K562 (cell line): Measurements from ENCODE around the gene DNAJC18. TPM values are rescaled to one million over a fixed set of nuclear protein-coding genes. Genes with fewer than 3 reads are reported as not detected.

ENCODE experiments used
- ADNP ChIP-seq: fragments of 200-800 bp; sonication (Bioruptor generic); IDR thresholded peaks from 2 replicates; pipeline ENCODE4 v1.6.1; 2016; ENCODE audit warnings: missing genetic modification characterization, missing compliant biosample characterization
- CTBP1 ChIP-seq: fragments of 450-650 bp; IDR thresholded peaks from 2 replicates; pipeline ENCODE4 v1.6.1; 2016; ENCODE audit warnings: borderline replicate concordance
- E2F4 ChIP-seq: sonication (generic); formaldehyde crosslinking; IDR thresholded peaks from 2 replicates; pipeline ENCODE4 v1.8.0; 2022; ENCODE audit warnings: mild to moderate bottlenecking, low read depth, missing genetic modification reagents
- ELF1 ChIP-seq: fragments of 200-800 bp; sonication (Bioruptor generic); IDR thresholded peaks from 2 replicates; pipeline ENCODE4 v1.6.1; 2016; ENCODE audit warnings: missing genetic modification characterization, missing compliant biosample characterization
- GTF2E2 ChIP-seq: fragments of 200-800 bp; sonication (Bioruptor generic); IDR thresholded peaks from 2 replicates; pipeline ENCODE4 v1.6.1; 2016; ENCODE audit warnings: missing genetic modification characterization, missing compliant biosample characterization
- HMG20A ChIP-seq: fragments of 450-650 bp; formaldehyde crosslinking; conservative IDR thresholded peaks from 2 replicates; pipeline ENCODE4 v1.4.0; 2020; ENCODE audit warnings: mild to moderate bottlenecking, mixed read lengths
- HNRNPUL1 ChIP-seq: fragments of 200-400 bp; formaldehyde crosslinking; IDR thresholded peaks from 2 replicates; pipeline ENCODE4 v1.6.1; 2017; ENCODE audit warnings: low read length
- MEF2D ChIP-seq: conservative IDR thresholded peaks from 2 replicates; pipeline ENCODE4 v1.6.1; 2016; ENCODE audit warnings: low read depth, missing genetic modification characterization, missing compliant biosample characterization
- POLR2AphosphoS5 ChIP-seq: IDR thresholded peaks from 2 replicates; pipeline ENCODE4 v1.6.1; 2011; ENCODE audit warnings: mild to moderate bottlenecking, low read depth, low read length, moderate library complexity; ENCODE audit not compliant: control insufficient read depth, insufficient read depth
- POLR3G ChIP-seq: IDR thresholded peaks from 2 replicates; pipeline ENCODE4 v1.6.1; 2011; ENCODE audit not compliant: insufficient read length, insufficient replicate concordance; ENCODE audit errors: extremely low read depth
- SAFB2 ChIP-seq: fragments of 200-400 bp; formaldehyde crosslinking; IDR thresholded peaks from 2 replicates; pipeline ENCODE4 v1.6.1; 2018; ENCODE audit warnings: borderline replicate concordance, low read length, low read depth, moderate library complexity; ENCODE audit not compliant: severe bottlenecking
- SMC3 ChIP-seq: conservative IDR thresholded peaks from 2 replicates; pipeline ENCODE4 v1.6.1; 2011; ENCODE audit warnings: low read depth, low read length, improper control_type of control experiment; ENCODE audit not compliant: insufficient read depth
- TARDBP ChIP-seq: fragments of 450-650 bp; IDR thresholded peaks from 2 replicates; pipeline ENCODE4 v1.6.1; 2016
- ZKSCAN1 ChIP-seq: fragments of 150-350 bp; IDR thresholded peaks from 2 replicates; pipeline ENCODE4 v1.6.1; 2016; ENCODE audit warnings: low read depth, low read length
- polyA plus RNA-seq, 8 experiments: library from polyadenylated mRNA; depleted of rRNA in 4 of 8; stranded (reverse) in 5 of 8; unstranded in 3 of 8; fragments of >200 nt; fragmentation: Nextera tagmentation in 2 of 8; fragmentation: Illumina TruSeq in 1 of 8; extraction: Ambion mirVana in 2 of 8; extraction: Trizol in 1 of 8; gene quantifications; 2 replicates each; pipeline versions ENCODE4 v1.2.1 to v1.2.3, GENCODE V29; 2011 to 2014; ENCODE audit warnings: inconsistent platforms in 1 of 8, missing spikeins in 1 of 8
- total RNA-seq, 7 experiments: library from RNA; depleted of rRNA in 6 of 7; stranded (reverse); fragments of >200 nt in 6 of 7; fragmentation: Illumina TruSeq in 2 of 7; extraction: Trizol in 2 of 7; gene quantifications; 2 replicates each; pipeline versions ENCODE4 v1.2.1 to v1.2.3, GENCODE V29; 2011 to 2021; ENCODE audit warnings: low replicate concordance in 1 of 7
- TF ChIP-seq, protein P1 (sequence below), 2 experiments: fragments of 450-650 bp; IDR thresholded peaks; 2 replicates each; pipeline ENCODE4 v1.6.1; 2018; ENCODE audit warnings: mild to moderate bottlenecking in 2 of 2, low read depth in 1 of 2; ENCODE audit not compliant: partially characterized antibody in 2 of 2
- TF ChIP-seq, protein P2 (sequence below): sonication (generic); formaldehyde crosslinking; IDR thresholded peaks from 2 replicates; pipeline ENCODE4 v1.8.1; 2023; ENCODE audit warnings: mild to moderate bottlenecking, missing genetic modification reagents

Gene DNAJC18
- total and polyA plus RNA-seq, 9 of the 15 experiments (the other 6 are each of a cell fraction or from before 2014, with no cell fraction given) = 1.5 to 13.3 (median 7.5) TPM

DNA sequence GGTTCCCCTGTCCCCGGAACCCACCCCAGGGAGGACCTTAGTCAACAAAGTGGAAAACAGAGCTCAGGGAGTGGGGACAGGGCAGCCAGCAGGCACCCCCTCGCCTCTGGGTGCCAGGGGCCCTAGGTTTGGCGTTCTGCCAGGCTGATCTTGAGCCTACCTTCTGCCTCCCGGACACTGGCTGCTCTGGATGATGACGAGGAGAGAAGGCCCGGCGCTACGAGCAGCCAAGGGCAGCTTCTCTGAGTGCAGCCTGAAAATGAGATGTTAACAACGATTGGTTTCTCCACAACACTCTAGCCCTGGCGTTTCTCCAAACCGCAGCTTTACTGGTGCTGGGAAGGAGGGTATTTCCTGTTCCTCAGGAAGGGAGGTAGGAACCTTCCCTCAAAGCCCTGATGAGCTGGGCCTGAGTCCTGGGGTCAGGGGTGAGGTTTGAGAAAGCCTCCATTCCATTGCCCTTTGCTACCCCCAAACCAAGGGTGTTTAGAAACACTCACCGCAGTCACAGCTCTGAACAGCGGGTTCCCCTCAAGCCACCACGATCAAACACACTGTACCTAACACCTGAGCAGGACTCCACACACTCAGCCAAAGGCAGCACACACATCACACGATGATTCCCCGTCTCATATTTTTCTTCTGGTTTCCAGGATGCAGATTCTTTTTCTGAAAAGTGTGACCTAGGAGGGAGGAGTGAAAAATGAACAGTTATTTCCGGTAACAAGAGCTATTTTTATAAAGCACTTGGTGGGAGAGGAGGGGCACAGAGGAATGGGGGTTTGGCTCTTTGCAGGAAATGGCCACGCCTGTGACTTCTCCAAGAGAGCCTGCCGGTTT is 42.9 kb upstream of the DNAJC18 start, which contains the start of gene STING1 (continued):
- TF ChIP-seq, protein P1, sequence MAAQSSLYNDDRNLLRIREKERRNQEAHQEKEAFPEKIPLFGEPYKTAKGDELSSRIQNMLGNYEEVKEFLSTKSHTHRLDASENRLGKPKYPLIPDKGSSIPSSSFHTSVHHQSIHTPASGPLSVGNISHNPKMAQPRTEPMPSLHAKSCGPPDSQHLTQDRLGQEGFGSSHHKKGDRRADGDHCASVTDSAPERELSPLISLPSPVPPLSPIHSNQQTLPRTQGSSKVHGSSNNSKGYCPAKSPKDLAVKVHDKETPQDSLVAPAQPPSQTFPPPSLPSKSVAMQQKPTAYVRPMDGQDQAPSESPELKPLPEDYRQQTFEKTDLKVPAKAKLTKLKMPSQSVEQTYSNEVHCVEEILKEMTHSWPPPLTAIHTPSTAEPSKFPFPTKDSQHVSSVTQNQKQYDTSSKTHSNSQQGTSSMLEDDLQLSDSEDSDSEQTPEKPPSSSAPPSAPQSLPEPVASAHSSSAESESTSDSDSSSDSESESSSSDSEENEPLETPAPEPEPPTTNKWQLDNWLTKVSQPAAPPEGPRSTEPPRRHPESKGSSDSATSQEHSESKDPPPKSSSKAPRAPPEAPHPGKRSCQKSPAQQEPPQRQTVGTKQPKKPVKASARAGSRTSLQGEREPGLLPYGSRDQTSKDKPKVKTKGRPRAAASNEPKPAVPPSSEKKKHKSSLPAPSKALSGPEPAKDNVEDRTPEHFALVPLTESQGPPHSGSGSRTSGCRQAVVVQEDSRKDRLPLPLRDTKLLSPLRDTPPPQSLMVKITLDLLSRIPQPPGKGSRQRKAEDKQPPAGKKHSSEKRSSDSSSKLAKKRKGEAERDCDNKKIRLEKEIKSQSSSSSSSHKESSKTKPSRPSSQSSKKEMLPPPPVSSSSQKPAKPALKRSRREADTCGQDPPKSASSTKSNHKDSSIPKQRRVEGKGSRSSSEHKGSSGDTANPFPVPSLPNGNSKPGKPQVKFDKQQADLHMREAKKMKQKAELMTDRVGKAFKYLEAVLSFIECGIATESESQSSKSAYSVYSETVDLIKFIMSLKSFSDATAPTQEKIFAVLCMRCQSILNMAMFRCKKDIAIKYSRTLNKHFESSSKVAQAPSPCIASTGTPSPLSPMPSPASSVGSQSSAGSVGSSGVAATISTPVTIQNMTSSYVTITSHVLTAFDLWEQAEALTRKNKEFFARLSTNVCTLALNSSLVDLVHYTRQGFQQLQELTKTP (IDR thresholded peaks at IDR 0.05; ENCODE audit: low read depth in 1 of 2, partially characterized antibody in 2 of 2) = peak; percentile 18 to 20
- TF ChIP-seq, protein P2, sequence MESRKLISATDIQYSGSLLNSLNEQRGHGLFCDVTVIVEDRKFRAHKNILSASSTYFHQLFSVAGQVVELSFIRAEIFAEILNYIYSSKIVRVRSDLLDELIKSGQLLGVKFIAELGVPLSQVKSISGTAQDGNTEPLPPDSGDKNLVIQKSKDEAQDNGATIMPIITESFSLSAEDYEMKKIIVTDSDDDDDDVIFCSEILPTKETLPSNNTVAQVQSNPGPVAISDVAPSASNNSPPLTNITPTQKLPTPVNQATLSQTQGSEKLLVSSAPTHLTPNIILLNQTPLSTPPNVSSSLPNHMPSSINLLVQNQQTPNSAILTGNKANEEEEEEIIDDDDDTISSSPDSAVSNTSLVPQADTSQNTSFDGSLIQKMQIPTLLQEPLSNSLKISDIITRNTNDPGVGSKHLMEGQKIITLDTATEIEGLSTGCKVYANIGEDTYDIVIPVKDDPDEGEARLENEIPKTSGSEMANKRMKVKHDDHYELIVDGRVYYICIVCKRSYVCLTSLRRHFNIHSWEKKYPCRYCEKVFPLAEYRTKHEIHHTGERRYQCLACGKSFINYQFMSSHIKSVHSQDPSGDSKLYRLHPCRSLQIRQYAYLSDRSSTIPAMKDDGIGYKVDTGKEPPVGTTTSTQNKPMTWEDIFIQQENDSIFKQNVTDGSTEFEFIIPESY = no peak
- TF ChIP-seq POLR2AphosphoS5 (peak; percentile 68), MEF2D (peak; percentile 77), CTBP1 (peak; percentile 68; the same call in 1 of the 2 replicates), ZKSCAN1 (peak; percentile 53; the same call in 1 of the 2 replicates), ELF1 (tag) (peak; percentile 66), SAFB2 (no peak), SMC3 (no peak), TARDBP (no peak), E2F4 (CRISPR knock-in tag) (no peak), HNRNPUL1 (no peak), POLR3G (no peak), HMG20A (CRISPR knock-in tag) (no peak), ADNP (no peak), GTF2E2 (tag) (peak; percentile 51; the same call in 1 of the 2 replicates)
